CD4-positive, CD25-positive, alpha-beta regulatory T cell (primary cell): Measurements from ENCODE around the gene DUSP8. TPM values are rescaled to one million over a fixed set of nuclear protein-coding genes. Genes with fewer than 3 reads are reported as not detected.
"Not testable (repeated sequence)": the region's sequence is repeated elsewhere in the genome, so short reads cannot be mapped to it uniquely, and the experiment has no call there.

ENCODE experiments used
- ATAC-seq, 2 donors: fragments of 150-1000 bp; cut with Tn5 transposase; one replicate each; pipeline ENCODE4 v1.10.0; 2021; ENCODE audit warnings: low read depth in 2 of 2, moderate number of reproducible peaks in 2 of 2, moderate library complexity in 1 of 2
- DNase-seq, 3 donors: peaks; one replicate each; pipeline versions ENCODE4 v3.0.0 to v3.0.0-alpha.2; 2012 to 2022; ENCODE audit warnings: mixed read lengths in 1 of 3
- H3K27ac ChIP-seq: one replicate; pipeline ENCODE4 v1.7.0; 2013; ENCODE audit warnings: mild to moderate bottlenecking, low read length; ENCODE audit not compliant: insufficient read depth, poor library complexity, severe bottlenecking
- H3K27me3 ChIP-seq: one replicate; pipeline ENCODE4 v1.7.0; 2013; ENCODE audit warnings: low read length; ENCODE audit not compliant: control insufficient read depth, insufficient read depth
- H3K36me3 ChIP-seq: one replicate; pipeline ENCODE4 v1.7.0; 2013; ENCODE audit warnings: mild to moderate bottlenecking, low read length, moderate library complexity; ENCODE audit not compliant: control insufficient read depth, insufficient read depth
- H3K4me1 ChIP-seq: 2 replicates; pipeline ENCODE4 v1.7.0; 2013; ENCODE audit warnings: mild to moderate bottlenecking, low read length; ENCODE audit not compliant: insufficient read depth, control insufficient read depth, poor library complexity, severe bottlenecking
- H3K4me3 ChIP-seq: one replicate; pipeline ENCODE4 v1.7.0; 2013; ENCODE audit warnings: low read depth, mild to moderate bottlenecking, low read length, moderate library complexity
- H3K9me3 ChIP-seq, 2 experiments: 1 replicate in 1 of 2; 2 replicates in 1 of 2; pipeline ENCODE4 v1.7.0; 2013; ENCODE audit warnings: low read length in 2 of 2, mild to moderate bottlenecking in 1 of 2, moderate library complexity in 1 of 2; ENCODE audit not compliant: control insufficient read depth in 2 of 2
- H3K27ac Mint-ChIP-seq, 3 donors: one replicate each; pipeline ENCODE4 v1.8.0; 2020 to 2022; ENCODE audit warnings: mild to moderate bottlenecking in 3 of 3, mixed read lengths in 3 of 3, moderate library complexity in 2 of 3
- H3K27me3 Mint-ChIP-seq: one replicate; pipeline ENCODE4 v1.8.0; 2022; ENCODE audit warnings: mild to moderate bottlenecking, mixed read lengths
- H3K36me3 Mint-ChIP-seq: one replicate; pipeline ENCODE4 v1.8.0; 2020; ENCODE audit warnings: mixed read lengths
- H3K4me1 Mint-ChIP-seq, 4 donors: one replicate each; pipeline ENCODE4 v1.8.0; 2020 to 2022; ENCODE audit warnings: mixed read lengths in 4 of 4, mild to moderate bottlenecking in 1 of 4
- H3K4me3 Mint-ChIP-seq, 4 donors: one replicate each; pipeline ENCODE4 v1.8.0; 2020 to 2022; ENCODE audit warnings: mild to moderate bottlenecking in 4 of 4, mixed read lengths in 4 of 4, moderate library complexity in 3 of 4
- H3K9me3 Mint-ChIP-seq, 7 donors: one replicate each; pipeline ENCODE4 v1.8.0; 2020 to 2022; ENCODE audit warnings: mixed read lengths in 7 of 7, mild to moderate bottlenecking in 3 of 7, moderate library complexity in 2 of 7
- polyA plus RNA-seq, 4 donors: library from polyadenylated mRNA; unstranded; fragments of 300-500 nt; fragmentation: Illumina TruSeq; gene quantifications; one replicate each; pipeline ENCODE4 v1.2.3, GENCODE V29; 2021
- total RNA-seq: library from RNA; stranded (reverse); gene quantifications from one replicate; pipeline ENCODE4 v1.2.3, GENCODE V29; 2022

DUSP8 gene
- 71.7 TPM for total RNA-seq
- under 1 TPM; 0.05 to 0.19 (median 0.07) TPM for polyA plus RNA-seq

GRCh38 chr11:1572197-1573076 is at the start of gene DUSP8:
Gene DUSP8, minus strand, starts transcription at chr11:1572271. Its CDS starts 6,445 bp downstream, at chr11:1565826.
- H3K36me3 ChIP-seq, result no peaks in the 10 kb centered on the region
- no peaks in the 10 kb centered on the region for H3K9me3 Mint-ChIP-seq
- H3K4me3 ChIP-seq, result no peak within 1 kb of the TSS
- DNase-seq (peak; percentile 80 to 93 (median 92)), ATAC-seq (peak; percentile 70 to 73)
- H3K4me3 Mint-ChIP-seq, result peak within 1 kb of the TSS; percentile 58 to 87 (median 84)
- no peaks in the 10 kb centered on the region for H3K9me3 ChIP-seq
- H3K27ac Mint-ChIP-seq, result peak within 1 kb of the TSS in 1 of 3 donors; percentile 67
- peak within 1 kb of the TSS; percentile 93 for H3K27ac ChIP-seq
- peaks cover 3% of the 10 kb centered on the region for H3K27me3 ChIP-seq
- peaks cover 40% of the 10 kb centered on the region for H3K4me1 ChIP-seq
- no peaks in the 10 kb centered on the region for H3K36me3 Mint-ChIP-seq
- H3K4me1 Mint-ChIP-seq, result peaks cover 0 to 35% (median 4%) of the 10 kb centered on the region in 4 donors
- peaks cover 32% of the 10 kb centered on the region for H3K27me3 Mint-ChIP-seq

GRCh38 chr11:1619449-1619848 is 47.4 kb upstream of the DUSP8 start:
- H3K27ac Mint-ChIP-seq, result peak overlapping the region in 2 of 3 donors; percentile 22 to 49
- peak overlapping the region in 1 of 4 donors; percentile 53 for H3K4me3 Mint-ChIP-seq
- no peak overlapping the region for H3K27ac ChIP-seq

GRCh38 chr11:1618231-1618630 is 46.2 kb upstream of the DUSP8 start:
- Mint-ChIP-seq H3K4me3 (no peak overlapping the region), H3K4me1 (peaks cover 5 to 7% (median 5%) of the 10 kb centered on the region in 4 donors), H3K9me3 (no peaks in the 10 kb centered on the region), H3K27ac (no peak overlapping the region), H3K27me3 (peaks cover 15% of the 10 kb centered on the region), H3K36me3 (no peaks in the 10 kb centered on the region)
- H3K4me1 ChIP-seq, result peaks cover 2% of the 10 kb centered on the region
- no peaks in the 10 kb centered on the region for H3K27me3 ChIP-seq
- H3K9me3 ChIP-seq, result no peaks in the 10 kb centered on the region
- no peak overlapping the region for H3K27ac ChIP-seq
- no peak for ATAC-seq
- DNase-seq, result no peak
- H3K36me3 ChIP-seq, result no peaks in the 10 kb centered on the region
- H3K4me3 ChIP-seq, result no peak overlapping the region

More at GRCh38 chr11:1619449-1619848, 47.4 kb upstream of the DUSP8 start:
- no peaks in the 10 kb centered on the region for H3K9me3 Mint-ChIP-seq
- Histone ChIP-seq H3K36me3 (no peaks in the 10 kb centered on the region), H3K4me3 (no peak overlapping the region), H3K9me3 (no peaks in the 10 kb centered on the region), H3K27me3 (no peaks in the 10 kb centered on the region), H3K4me1 (peaks cover 2% of the 10 kb centered on the region)
- H3K4me1 Mint-ChIP-seq, result peaks cover 5 to 7% (median 5%) of the 10 kb centered on the region in 4 donors
- ATAC-seq, result peak; percentile 40 to 78
- peak in 1 of 3 donors; percentile 9 for DNase-seq
- H3K27me3 Mint-ChIP-seq, result peaks cover 8% of the 10 kb centered on the region
- H3K36me3 Mint-ChIP-seq, result no peaks in the 10 kb centered on the region

- ATAC-seq, result no peak
- Mint-ChIP-seq H3K27ac (no peak within 1 kb of the TSS), H3K4me1 (peaks cover 0 to 8% (median 0%) of the 10 kb centered on the region in 4 donors), H3K4me3 (no peak within 1 kb of the TSS), H3K36me3 (no peaks in the 10 kb centered on the region), H3K9me3 (peaks cover 0 to 2% (median 0%) of the 10 kb centered on the region in 7 donors), H3K27me3 (peaks cover 18% of the 10 kb centered on the region)
- DNase-seq, result no peak
- Histone ChIP-seq H3K36me3 (no peaks in the 10 kb centered on the region), H3K4me1 (no peaks in the 10 kb centered on the region), H3K27me3 (no peaks in the 10 kb centered on the region), H3K4me3 (no peak within 1 kb of the TSS), H3K9me3 (no peaks in the 10 kb centered on the region), H3K27ac (no peak within 1 kb of the TSS)
Observed at GRCh38 chr11:1608363-1608762, 36.3 kb upstream of the DUSP8 start, which contains the start of gene KRTAP5-3. Gene KRTAP5-3, minus strand, starts transcription at chr11:1608463. Its CDS starts 78 bp downstream, at chr11:1608385.

- not testable (repeated sequence) for H3K36me3 ChIP-seq, ATAC-seq, H3K9me3 Mint-ChIP-seq, H3K27ac Mint-ChIP-seq, H3K27me3 ChIP-seq, H3K36me3 Mint-ChIP-seq, H3K4me1 ChIP-seq, DNase-seq, H3K27ac ChIP-seq, H3K4me1 Mint-ChIP-seq, H3K9me3 ChIP-seq, H3K4me3 Mint-ChIP-seq, H3K4me3 ChIP-seq
- H3K27me3 Mint-ChIP-seq, result peaks cover 23% of the 10 kb centered on the region
Observed at GRCh38 chr11:1607901-1608300, 35.8 kb upstream of the DUSP8 start.

GRCh38 chr11:1607156-1607845 is 35.2 kb upstream of the DUSP8 start:
- H3K27me3 ChIP-seq, H3K4me1 Mint-ChIP-seq, H3K27ac ChIP-seq, H3K9me3 ChIP-seq, H3K4me1 ChIP-seq, H3K27ac Mint-ChIP-seq, DNase-seq, H3K9me3 Mint-ChIP-seq, H3K4me3 Mint-ChIP-seq, ATAC-seq, H3K36me3 Mint-ChIP-seq, H3K4me3 ChIP-seq, H3K36me3 ChIP-seq: not testable (repeated sequence)
- H3K27me3 Mint-ChIP-seq, result peaks cover 23% of the 10 kb centered on the region

- H3K36me3 ChIP-seq, H3K9me3 ChIP-seq, H3K4me1 Mint-ChIP-seq, H3K9me3 Mint-ChIP-seq, H3K27me3 ChIP-seq, H3K4me1 ChIP-seq, H3K36me3 Mint-ChIP-seq: not testable (repeated sequence)
- Mint-ChIP-seq H3K27ac (peak overlapping the region; percentile 63 to 91 (median 75)), H3K4me3 (peak overlapping the region in 2 of 4 donors; percentile 29 to 74), H3K27me3 (peaks cover 24% of the 10 kb centered on the region)
- H3K4me3 ChIP-seq, result peak overlapping the region; percentile 37
- peak overlapping the region; percentile 5 for H3K27ac ChIP-seq
- ATAC-seq (peak in 1 of 2 donors; percentile 69), DNase-seq (peak in 2 of 3 donors; percentile 7 to 38)
Observed at GRCh38 chr11:1605923-1606322, 33.9 kb upstream of the DUSP8 start.
